ENCODE measurements around the gene BEST4.

BEST4 gene

DNA sequence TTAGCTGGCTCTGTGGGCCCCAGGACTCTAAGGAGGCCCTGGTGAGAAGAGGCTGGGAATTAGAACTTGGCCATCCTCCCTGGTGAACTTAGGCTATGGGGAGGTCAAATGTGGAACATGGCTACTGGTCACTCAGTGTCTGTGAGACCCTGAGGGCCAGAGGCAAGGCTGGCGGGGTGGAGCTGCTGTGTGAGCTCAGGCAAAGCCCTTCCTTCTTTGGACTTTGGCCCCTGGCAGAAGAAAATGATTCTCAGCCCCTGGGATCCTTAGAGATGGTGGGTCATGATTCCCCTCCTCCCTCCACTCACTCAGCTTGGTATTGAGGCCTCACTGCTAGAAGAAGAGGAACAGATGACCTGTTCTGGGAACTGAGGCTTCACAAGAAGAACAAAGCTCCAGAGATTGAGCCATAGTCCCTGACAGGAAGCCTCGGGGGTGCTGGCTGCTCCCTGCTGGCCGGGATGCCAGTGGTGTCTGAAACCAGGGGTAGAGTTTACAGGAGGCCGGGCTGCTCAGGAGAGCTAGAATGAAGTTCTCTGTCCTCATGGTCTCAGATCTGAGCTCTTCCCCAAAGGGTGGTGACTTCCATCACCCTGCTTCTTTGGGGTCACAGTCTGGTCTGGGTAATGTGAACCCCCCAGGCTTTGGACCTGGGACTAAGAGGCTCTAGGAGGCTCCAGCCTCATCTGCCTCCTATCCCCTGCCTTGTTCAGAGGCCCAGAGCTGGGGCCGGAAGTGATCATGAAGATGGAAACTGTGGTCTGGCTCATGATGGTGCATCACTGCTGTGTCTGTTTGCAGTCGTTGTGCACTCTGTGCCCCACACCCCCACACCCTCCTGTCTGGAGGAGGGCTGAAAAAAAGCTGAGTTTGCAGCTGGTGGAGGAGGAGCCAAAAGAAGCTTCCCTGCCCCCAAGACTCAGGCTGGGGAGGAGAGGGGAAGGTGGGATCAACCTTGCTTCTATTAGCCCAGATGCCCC is 21.3 kb upstream of the BEST4 start:
- DNase-seq (ENCODE audit: low read depth): no peak
- H3K4me3 ChIP-seq (ENCODE audit: low read length): no peak overlapping the region
- TF ChIP-seq CTCF (IDR thresholded peaks at IDR 0.05; ENCODE audit: insufficient read depth, low read depth, low read length, missing control alignments): peak; percentile 8

GRCh38 chr1:44808063-44808937 is 20.3 kb upstream of the BEST4 start, which contains the start of gene BTBD19:
Gene BTBD19 (plus strand): TSS chr1:44808523. CDS start chr1:44808821, 298 bp downstream.
- no peak for DNase-seq (ENCODE audit: low read depth)
- TF ChIP-seq CTCF (IDR thresholded peaks at IDR 0.05; ENCODE audit: insufficient read depth, low read depth, low read length, missing control alignments): no peak
- H3K4me3 ChIP-seq (ENCODE audit: low read length): no peak within 1 kb of the TSS

DNA sequence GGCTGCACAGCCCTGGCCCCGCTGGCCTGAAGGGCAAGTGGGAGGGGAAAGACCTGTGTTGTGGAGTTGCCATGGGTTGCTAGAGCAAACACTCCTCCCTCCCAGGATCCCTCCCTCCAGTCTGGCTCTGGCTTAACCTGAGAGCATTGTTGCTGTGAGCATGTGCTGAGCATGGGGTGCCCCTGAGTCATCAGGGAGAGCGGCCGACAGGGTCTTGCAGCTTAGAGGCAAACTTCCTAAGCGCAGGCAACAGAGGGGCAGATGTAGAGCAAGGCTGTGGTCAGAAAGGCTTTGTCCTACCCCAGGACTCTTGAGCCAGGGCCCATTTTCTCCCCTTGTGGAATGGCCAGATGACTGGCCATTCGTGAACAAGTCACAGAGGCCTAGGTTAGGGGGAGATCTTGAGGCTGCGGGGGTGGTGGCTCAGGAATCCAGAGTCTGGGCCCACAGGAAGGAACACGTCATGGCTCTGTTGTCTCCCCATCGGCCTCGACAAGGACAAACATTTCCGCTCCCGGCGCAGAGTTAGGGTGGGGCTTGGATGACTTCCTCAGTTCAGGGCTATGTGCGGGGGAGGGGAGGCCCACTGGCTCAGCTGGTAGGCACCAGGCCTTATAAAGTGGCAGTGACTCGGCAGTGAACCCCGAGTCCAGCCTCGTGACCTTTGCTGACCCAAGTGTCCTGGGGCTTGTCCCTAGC is 19.5 kb upstream of the BEST4 start:
- peak; percentile 97 for DNase-seq (ENCODE audit: low read depth)
- TF ChIP-seq CTCF (IDR thresholded peaks at IDR 0.05; ENCODE audit: insufficient read depth, low read depth, low read length, missing control alignments): no peak
- H3K4me3 ChIP-seq (ENCODE audit: low read length): no peak overlapping the region

GRCh38 chr1:44806704-44807363 is 18.9 kb upstream of the BEST4 start, which contains the start of gene DYNLT4:
Gene DYNLT4 (minus strand): TSS chr1:44807351. CDS start chr1:44806668, 683 bp downstream.
- DNase-seq (ENCODE audit: low read depth): no peak
- H3K4me3 ChIP-seq (ENCODE audit: low read length): no peak within 1 kb of the TSS
- no peak for TF ChIP-seq CTCF (IDR thresholded peaks at IDR 0.05; ENCODE audit: insufficient read depth, low read depth, low read length, missing control alignments)

DNA sequence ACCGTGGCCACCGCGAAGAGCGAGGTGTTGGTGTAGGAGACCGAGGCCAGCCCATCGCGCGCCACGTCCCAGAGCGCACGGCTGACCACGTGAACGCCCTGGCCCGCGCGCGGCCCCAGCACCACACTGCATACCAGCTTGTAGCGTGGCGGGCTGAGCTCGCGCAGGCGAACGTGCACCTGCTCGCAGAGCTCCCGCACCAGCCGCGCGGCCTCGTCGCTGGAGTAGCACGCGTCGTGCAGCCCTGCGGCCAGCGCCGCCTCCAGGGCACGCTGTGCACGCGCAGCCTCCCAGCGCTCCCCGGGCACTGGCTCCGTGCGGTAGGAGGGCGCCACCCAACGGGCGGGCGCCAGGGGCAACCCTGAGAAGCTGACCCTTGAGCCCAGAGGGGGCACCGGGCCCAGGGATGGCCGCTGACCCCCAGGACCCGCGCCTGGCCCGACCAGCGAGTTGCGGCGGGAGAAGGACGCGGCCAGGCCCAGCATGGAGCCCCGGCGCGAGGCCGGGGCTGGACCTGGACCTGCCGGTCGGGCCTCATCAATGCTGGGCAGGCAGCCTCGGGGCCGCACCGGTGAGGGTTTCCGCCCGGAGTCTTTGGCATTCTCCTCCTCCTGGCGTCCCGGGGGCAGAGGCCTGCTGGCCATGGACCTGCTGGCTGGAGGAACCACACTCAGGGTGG is 18.2 kb upstream of the BEST4 start:
- TF ChIP-seq CTCF (IDR thresholded peaks at IDR 0.05; ENCODE audit: insufficient read depth, low read depth, low read length, missing control alignments): no peak
- no peak for DNase-seq (ENCODE audit: low read depth)
- H3K4me3 ChIP-seq (ENCODE audit: low read length): no peak overlapping the region
